GM19351 (cell line): ENCODE results near the gene KLHL7.
"Not testable (repeated sequence)": the region's sequence is repeated elsewhere in the genome, so short reads cannot be mapped to it uniquely, and the experiment has no call there.

ENCODE experiments used
- ATAC-seq: cut with Tn5 transposase; IDR thresholded peaks from one replicate; pipeline ENCODE4 v1.9.1; 2021; ENCODE audit warnings: mild to moderate bottlenecking, moderate library complexity; ENCODE audit not compliant: unreplicated experiment

KLHL7 gene

GRCh38 chr7:23212395-23212794 lies 106.8 kb downstream of the KLHL7 start:
- no peak for ATAC-seq

- ATAC-seq, result no peak
These were observed 107.3 kb downstream of the KLHL7 start for GRCh38 chr7:23212841-23213240.

- no peak for ATAC-seq
These were observed 108.2 kb downstream of the KLHL7 start for GRCh38 chr7:23213755-23214154.

GRCh38 chr7:23214423-23214822 lies 108.8 kb downstream of the KLHL7 start:
- no peak for ATAC-seq

GRCh38 chr7:23214938-23215337 lies 109.4 kb downstream of the KLHL7 start:
- no peak for ATAC-seq

GRCh38 chr7:23216021-23216420 lies 110.4 kb downstream of the KLHL7 start:
- no peak for ATAC-seq

- no peak for ATAC-seq
These were observed 112.6 kb downstream of the KLHL7 start for GRCh38 chr7:23218196-23218595.

- ATAC-seq, result no peak
These were observed 115.2 kb downstream of the KLHL7 start for GRCh38 chr7:23220690-23221305.

- no peak for ATAC-seq
These were observed 117.0 kb downstream of the KLHL7 start for GRCh38 chr7:23222439-23223030.

- ATAC-seq, result not testable (repeated sequence)
These were observed 118.8 kb downstream of the KLHL7 start for GRCh38 chr7:23224364-23224763.

- no peak for ATAC-seq
These were observed 121.4 kb downstream of the KLHL7 start for GRCh38 chr7:23226844-23227450.
